Stimulated activated CD8-positive, alpha-beta memory T cell treated with anti-CD3 and anti-CD28 coated beads, Interleukin-4, amount 100 ng/mL, for 48 hours (primary cell): ENCODE data around the gene SLC26A5.
A peak's percentile ranks its signal among the peaks of the same experiment; 100 is the strongest.
"Not testable (repeated sequence)": the region's sequence is repeated elsewhere in the genome, so short reads cannot be mapped to it uniquely, and the experiment has no call there.

Experiments used
- DNase-seq: peaks from one replicate; pipeline ENCODE4 v3.0.0-alpha.2; 2020

Gene SLC26A5

DNA sequence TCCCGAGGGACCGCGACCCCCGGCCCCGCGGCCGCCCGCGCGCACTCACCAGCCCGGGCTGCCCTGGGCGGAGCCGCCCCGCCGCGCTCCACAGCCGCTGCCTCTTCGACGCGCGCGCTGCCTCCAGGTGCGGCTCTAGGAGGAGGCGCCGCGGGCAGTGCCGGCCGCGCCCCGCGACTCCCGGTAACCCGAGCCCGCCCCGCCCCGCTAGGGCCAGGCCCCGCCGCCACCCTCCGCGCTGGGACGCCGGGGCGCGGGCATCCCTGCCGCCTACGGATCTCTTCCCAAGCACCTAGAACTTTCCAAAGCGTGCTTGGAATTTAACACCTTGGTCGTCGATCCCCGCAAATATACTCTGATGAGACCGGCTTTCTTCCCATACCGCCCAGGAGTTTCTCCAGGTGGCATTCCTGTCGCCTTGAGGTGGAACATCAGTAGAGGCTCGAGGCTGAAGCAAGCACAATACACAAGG is at the start of gene SLC26A5:
Gene SLC26A5, minus strand, starts transcription at position 159 of the 472 bp plus-strand sequence. CDS start 24,693 bp downstream, outside the sequence.
- peak; percentile 37 for DNase-seq

DNA sequence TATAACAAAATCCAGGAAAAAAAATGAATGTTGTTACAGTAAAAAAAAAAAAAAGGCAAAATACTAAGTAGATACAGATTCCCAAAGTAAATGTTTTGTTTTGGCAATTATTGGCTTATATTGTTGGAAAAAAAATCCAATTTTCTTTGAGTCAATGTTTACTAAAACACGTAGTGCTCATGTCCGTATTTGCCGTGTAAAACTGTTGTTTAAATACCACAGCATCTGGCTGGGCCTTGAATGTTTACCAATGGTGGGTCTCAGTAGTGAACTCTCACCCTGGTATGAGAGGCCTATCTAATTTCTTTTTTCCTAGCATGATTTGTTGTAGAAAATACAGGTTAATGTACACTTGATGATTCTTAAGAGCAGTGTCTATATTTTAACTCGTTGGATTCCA is 41.4 kb upstream of the SLC26A5 start:
- no peak for DNase-seq

DNA sequence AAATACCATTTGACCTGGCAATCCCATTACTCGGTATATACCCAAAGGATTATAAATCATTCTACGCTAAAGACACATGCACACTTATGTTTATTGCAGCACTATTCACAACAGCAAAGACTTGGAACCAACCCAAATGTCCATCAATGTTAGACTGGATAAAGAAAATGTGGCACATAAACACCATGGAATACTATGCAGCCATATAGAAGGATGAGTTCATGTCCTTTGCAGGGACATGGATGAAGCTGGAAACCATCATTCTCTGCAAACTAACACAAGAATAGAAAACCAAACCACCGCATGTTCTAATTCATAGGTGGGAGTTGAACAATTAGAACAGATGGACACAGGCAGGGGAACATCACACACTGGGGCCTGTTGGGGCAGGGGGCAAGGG is 40.9 kb upstream of the SLC26A5 start:
- not testable (repeated sequence) for DNase-seq

GRCh38 chr7:103480771-103481170 is 34.8 kb upstream of the SLC26A5 start:
- no peak for DNase-seq

DNA sequence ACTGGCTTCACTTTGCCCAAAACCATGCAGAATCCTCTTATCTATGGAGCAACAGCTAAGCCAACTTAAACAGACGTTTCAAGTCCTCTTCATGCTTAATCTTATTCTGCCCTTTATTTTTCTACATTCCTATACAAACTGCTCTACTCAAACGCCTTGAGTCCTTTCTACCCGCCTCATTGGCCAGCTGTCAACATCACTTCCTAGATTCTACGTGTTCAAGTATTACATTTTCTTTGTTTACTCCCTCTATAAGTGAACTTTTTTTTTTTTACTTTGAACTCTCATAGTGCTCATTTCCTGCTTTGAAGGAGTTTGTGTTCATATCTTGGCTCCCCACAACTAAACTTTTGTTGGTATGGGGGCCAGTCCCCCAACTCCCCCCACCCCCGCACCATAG is 28.9 kb upstream of the SLC26A5 start:
- DNase-seq: no peak

DNA sequence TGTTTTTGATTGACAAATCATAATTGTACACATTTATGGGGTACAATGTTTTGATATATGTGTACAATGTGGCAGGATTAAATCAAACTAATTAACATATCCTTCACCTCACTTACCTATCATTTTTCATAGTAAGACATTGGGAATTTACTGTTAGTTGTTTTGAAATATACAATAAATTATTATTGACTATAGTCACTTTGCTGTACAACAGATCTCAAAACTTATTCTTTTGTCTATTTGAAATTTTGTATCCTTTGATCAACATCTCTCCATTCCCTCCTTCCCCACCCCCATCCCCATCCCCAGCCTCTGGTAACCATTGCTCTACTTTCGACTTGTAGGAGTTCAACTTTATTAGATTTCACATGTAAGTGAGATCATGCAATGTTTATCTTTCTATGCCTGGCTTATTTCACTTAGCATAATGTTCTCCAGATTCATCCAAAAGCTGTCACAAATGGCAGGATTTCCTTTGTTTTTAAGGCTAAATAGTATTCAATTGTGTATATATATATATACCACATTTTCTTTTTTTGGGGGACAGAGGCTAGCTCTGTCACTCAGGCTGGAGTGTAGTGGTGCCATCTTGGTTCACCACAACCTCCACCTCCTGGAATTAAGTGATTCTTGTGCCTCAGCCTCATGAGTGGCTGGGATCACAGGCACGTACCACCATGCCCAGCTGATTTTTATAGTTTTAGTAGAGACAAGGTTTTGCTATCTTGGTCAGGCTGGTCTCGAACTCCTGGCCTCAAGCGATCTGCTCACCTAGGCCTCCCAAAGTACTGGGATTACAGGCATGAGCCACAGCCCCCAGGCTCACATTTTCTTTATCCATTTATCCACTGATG is 23.3 kb upstream of the SLC26A5 start:
- no peak for DNase-seq

GRCh38 chr7:103466814-103467213 is 20.8 kb upstream of the SLC26A5 start:
- DNase-seq: no peak

DNA sequence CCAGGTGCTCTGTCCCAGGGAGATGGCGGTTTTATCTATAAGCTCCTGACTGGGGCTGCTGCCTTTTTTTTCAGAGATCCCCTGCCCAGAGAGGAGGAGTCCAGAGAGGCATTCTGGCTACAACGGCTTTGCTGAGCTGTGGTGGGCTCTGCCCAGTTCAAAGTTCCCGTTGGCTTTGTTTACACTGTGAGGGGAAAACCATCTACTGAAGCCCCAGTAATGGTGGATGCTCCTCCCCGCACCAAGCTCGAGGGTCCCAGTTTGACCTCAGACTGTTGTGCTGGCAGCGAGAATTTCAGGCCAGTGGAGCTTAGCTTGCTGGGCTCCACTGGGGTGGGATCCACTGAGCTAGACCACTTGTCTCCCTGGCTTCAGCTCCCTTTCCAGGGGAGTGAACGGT is 16.4 kb upstream of the SLC26A5 start:
- no peak for DNase-seq

GRCh38 chr7:103447073-103447960 is 1.3 kb upstream of the SLC26A5 start:
- peak; percentile 63 for DNase-seq

DNA sequence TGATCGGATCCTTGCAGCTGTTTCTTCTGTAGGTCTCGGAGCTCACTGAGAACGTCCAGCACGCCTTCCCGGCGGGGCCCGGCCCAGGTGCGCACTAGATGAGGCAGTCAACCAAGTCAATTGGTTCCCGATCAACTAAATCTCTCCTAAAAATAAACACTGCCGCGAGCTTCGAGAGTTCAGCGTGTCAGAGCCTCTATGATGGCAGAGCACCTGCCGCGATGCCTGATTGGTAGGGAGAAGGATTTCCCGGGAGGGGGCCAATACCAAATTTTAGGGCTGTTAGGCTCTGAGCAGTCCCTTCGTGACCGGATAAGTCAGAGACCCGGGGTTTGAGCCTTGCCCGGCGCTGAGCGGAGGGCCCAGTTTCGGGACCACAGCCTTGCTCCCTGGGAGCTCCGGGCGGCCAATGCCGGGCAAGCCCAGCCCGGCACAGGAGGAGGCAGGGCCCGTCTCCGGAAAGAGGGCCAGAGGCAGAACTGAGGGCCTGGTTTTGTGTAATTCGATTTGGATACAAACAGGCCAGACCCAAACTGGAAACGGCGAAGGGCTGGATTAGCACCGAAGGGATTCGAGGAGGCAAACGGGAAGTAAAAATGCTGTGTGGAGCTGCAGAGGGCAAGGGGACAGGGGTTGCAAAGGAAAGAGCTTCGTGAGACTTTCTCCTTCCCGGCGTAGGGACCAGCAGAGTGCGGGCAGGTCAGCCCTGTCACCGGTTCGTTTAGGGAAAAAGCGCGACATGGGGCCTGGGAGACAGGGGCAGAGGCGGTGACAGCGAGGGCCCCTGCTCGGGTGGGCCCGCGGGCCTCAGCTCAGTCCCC is 569 bp downstream of the SLC26A5 start:
- DNase-seq: peak; percentile 26

DNA sequence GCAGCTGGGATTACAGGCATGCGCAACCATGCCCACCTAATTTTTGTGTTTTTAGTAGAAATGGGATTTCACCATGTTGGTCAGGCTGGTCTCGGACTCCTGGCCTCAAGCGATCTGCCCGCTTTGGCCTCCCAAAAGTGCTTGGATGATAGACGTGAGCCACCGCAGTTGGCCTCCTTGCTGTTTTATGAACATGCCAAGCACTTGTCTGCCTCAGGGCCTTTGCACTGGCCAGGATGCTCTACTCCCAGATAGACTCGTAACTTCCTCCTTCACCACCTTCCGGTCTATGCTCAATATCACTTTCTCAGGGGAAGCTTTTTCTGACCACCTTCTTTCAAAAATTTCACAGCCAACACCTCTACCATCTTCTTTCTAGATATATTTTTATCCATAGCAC is 6.3 kb downstream of the SLC26A5 start:
- no peak for DNase-seq

DNA sequence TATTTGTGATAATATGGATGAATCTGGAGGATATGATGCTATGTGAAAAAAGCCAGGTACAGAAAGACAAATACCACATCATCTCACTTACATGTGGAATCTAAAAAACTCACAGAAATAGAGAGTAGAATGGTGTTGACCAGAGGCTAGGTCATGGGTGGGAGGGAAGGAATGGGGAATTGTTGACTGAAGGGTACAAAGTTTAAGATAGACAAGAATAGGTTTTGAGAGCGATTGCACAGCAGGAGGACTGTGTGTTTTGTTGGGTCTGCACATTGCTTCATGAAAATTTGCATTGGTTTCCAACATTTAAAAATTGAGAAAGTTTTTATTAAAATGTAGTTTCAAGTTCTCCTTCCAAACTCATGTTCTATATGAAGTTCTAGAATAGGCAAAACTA is 8.4 kb downstream of the SLC26A5 start:
- no peak for DNase-seq

DNA sequence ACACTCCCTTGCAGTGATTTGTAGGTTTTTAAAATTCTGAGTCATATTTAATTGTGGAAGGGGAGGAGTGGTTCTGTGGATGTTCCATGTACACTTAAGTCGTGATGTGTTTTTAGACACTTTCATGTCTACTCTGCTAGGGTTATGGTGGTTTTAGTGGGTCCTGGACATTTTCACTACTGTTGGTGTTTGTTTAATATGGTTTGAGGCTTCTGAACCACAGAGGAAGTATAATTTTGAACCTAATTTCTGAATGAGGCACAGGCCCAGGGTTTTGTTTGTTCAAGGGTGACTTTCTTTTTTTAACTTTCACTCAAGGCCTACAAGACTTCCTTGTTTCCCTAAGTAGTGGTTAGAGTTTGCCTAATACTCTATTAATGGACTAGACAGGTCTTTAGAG is 13.3 kb downstream of the SLC26A5 start:
- DNase-seq: no peak

DNA sequence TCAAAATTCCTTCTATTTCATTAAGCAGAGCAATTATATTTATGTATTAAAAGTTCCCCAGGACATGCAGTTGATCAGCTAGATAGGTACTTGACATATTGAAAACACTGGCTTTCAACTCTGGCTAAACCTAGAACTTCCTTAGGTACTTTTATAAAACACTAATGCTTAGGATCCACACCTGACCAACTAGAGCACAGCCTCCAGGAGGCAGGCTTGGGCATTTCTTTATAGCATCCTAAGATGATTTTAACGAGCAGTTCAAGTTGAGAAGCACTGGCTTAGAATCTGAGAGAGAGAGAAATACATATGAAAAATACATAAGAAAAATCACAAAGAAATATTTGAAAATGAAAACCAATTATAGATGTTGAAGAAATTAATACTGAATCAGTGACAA is 20.8 kb downstream of the SLC26A5 start:
- no peak for DNase-seq

DNA sequence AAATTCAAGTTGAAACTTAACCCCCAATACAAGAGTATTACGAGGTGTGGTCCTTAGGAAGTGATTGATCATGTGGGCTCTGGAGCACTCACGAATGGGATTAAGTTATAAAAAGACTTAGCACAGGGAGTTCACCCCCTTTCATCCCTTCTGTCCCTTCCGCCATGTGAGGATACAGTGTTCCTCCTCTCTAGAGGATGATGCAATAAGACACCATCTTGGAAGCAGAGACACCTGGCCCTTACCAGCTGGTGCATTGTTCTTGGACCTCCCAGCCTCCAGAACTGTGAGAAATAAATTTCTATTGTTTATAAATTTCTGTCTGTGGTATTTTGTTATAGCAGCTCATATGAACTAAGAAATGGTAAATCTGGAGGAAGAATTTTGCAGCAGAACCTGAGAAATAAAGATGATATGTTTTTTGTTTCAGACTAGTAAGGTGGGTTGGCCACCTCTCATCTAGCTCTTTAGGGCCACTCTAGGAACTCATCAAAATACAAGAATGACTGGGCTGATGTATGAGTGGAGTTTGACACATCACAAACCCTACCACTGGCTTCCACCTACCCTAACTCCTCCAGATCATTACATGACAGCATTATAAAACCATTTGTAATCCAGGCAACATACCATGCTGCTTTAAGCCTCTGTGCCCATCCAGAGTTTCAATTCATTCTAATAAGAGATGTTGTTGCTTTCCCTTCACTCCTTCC is 22.4 kb downstream of the SLC26A5 start:
- DNase-seq: no peak

- no peak for DNase-seq
Measured at GRCh38 chr7:103420857-103421384, 25.1 kb downstream of the SLC26A5 start.

DNA sequence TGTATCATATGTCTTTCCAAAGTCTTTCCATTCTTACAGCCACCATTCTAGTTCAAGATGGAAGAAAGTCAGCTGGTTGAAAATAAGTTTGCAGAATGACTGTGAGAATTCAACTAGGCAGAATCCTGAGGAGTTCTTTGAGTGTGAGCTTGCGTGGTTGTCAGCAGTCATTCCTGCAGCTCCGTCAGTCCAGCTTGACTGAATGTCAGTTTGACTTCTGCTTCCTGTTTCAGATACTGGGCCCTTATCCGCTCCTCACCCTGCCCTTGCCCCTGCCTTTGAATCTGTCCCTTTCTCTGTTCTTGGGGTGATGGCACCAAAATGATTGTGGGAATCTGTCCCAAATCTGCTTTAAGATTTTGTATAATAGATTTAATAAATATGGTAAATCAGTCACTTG is 27.8 kb downstream of the SLC26A5 start:
- DNase-seq: no peak

GRCh38 chr7:103413407-103413806 is 32.6 kb downstream of the SLC26A5 start:
- DNase-seq: no peak

DNA sequence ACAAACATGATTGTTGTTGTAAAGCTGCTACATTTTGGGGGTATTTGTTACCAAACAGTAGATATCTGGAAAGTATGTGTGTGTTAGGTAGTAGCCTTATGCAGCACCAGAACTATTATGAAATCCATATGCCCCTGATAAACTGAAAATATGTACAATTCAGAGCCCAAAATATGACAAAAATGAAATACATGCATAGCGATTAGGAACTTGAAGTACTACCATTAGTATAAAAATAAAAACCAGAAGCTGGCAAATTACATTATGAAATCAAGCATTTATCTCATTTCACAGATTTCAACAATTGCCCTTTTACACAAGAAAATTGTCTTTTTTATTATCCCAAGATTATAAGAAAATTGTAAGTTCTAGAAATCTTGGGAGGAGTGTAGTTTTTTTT is 33.9 kb downstream of the SLC26A5 start:
- DNase-seq: no peak

- not testable (repeated sequence) for DNase-seq
Measured at GRCh38 chr7:103405789-103406613, 40.0 kb downstream of the SLC26A5 start.

DNA sequence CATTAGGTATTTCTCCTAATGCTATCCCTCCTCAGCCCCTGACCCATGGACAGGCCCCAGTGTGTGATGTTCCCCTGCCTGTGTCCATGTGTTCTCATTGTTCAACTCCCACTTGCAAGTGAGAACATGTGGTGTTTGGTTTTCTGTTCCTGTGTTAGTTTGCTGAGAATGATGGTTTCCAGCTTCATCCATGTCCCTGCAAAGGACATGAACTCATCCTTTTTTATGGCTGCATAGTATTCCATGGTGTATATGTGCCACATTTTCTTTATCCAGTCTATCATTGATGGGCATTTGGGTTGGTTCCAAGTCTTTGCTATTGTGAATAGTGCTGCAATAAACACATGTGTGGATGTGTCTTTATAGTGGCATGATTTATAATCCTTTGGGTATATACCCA is 46.3 kb downstream of the SLC26A5 start:
- not testable (repeated sequence) for DNase-seq
